Aorta (tissue), 5 donors: ENCODE data around the gene BHLHE40. TPM values are rescaled to one million over a fixed set of nuclear protein-coding genes. Genes with fewer than 3 reads are reported as not detected.

ENCODE experiments used
- ATAC-seq: fragments of 200-7000 bp; cut with Tn5 transposase; one replicate; pipeline ENCODE4 v1.9.1; 2022; ENCODE audit warnings: moderate library complexity; ENCODE audit not compliant: low FRiP score
- DNase-seq, 2 donors: peaks; one replicate each; pipeline ENCODE4 v3.0.0-alpha.2; 2020
- H3K27ac ChIP-seq, 2 donors: one replicate each; pipeline ENCODE4 v1.5.1; 2013; ENCODE audit warnings: low read length in 2 of 2, mild to moderate bottlenecking in 2 of 2, moderate library complexity in 2 of 2, control low read depth in 1 of 2, inconsistent platforms in 1 of 2, low read depth in 1 of 2
- H3K27me3 ChIP-seq, 2 donors: one replicate each; pipeline ENCODE4 v1.6.1; 2013; ENCODE audit warnings: control low read depth in 1 of 2, low read length in 1 of 2, mild to moderate bottlenecking in 1 of 2, moderate library complexity in 1 of 2; ENCODE audit not compliant: insufficient read depth in 2 of 2, control insufficient read depth in 1 of 2
- H3K36me3 ChIP-seq, 2 donors: one replicate each; pipeline ENCODE4 v1.6.1; 2013; ENCODE audit warnings: control low read depth in 1 of 2, low read length in 1 of 2, mild to moderate bottlenecking in 1 of 2; ENCODE audit not compliant: insufficient read depth in 2 of 2, control insufficient read depth in 1 of 2
- H3K4me1 ChIP-seq, 2 donors: one replicate each; pipeline ENCODE4 v1.6.1; 2013; ENCODE audit warnings: low read length in 2 of 2, control low read depth in 1 of 2, mild to moderate bottlenecking in 1 of 2, moderate library complexity in 1 of 2; ENCODE audit not compliant: insufficient read depth in 2 of 2, control insufficient read depth in 1 of 2
- H3K4me3 ChIP-seq, 2 donors: one replicate each; pipeline ENCODE4 v1.5.1; 2013; ENCODE audit warnings: low read length in 2 of 2, control low read depth in 1 of 2, mild to moderate bottlenecking in 1 of 2
- H3K9me3 ChIP-seq: one replicate; pipeline ENCODE4 v1.6.1; 2013; ENCODE audit warnings: mild to moderate bottlenecking, low read length; ENCODE audit not compliant: control insufficient read depth
- WGBS, 2 donors: extraction: QIAGEN DNeasy Blood & Tissue Kit; methylation state at CpG; one replicate each; pipeline ENCODE4 v1.1.7; 2013; 5-methylcytosine and 5-hydroxymethylcytosine counted together
- intact Hi-C, 2 donors: fragments of 100-400 bp; cut with DNase I; formaldehyde crosslinking; loops; one replicate each; pipeline versions ENCODE4 v1.14.2 to v1.15.0; 2022
- polyA plus RNA-seq, 2 donors: library from polyadenylated mRNA; stranded (reverse); fragments of 200-250 nt; gene quantifications; one replicate each; pipeline ENCODE4 v1.2.3, GENCODE V29; 2013
- total RNA-seq, 2 donors: library from RNA; stranded (reverse); fragmentation: NEBNext Ultra II Directional; extraction: Animal tissue kit (Norgen Biotek cat#: 25700); gene quantifications; one replicate each; pipeline ENCODE4 v1.2.1, GENCODE V29; 2021
- donor health status: healthy with polysubstance abuse.
- donor health status: Bipolar disorder and iron deficiency.
- donor health status: DM: no; HTN: no; CAD: no.
- donor health status: DM: no; HTN: no; CAD: no.
- donor health status: DM: yes; HTN: yes; CAD: no.

The BHLHE40 gene
- total and polyA plus RNA-seq, 4 donors = 15.2 to 181 (median 62.8) TPM

DNA sequence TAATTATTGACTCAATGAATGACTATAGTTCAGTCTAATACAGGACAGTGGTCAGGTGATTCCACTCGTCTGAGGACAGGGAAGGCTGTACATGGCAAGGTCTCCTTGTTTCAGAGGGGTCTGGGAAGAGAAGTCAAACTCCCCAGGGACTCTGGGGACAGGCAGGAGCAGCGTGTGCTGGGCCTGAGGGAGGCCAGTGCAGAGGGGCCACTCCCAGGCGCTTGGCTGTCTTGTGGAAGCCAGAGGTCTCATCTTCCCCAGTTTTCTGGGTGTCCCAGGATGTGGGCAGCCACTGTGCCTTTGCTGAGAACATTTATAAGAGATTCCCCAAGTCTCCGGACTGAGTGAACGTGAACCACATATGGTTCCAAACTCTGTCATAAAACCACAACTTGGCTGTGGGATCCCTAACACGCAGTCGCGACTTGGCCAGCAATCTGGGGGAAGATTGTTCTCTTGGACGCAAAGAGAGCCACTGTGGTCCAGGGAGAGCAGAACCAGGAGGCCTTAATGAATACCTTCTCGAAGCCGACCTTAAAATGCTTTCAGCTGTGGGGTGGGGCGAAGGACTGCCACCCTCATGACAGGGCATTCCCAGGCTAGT lies 30.4 kb downstream of the BHLHE40 start:
- no peaks in the 10 kb centered on the region for H3K4me1 ChIP-seq
- no peak overlapping the region for H3K27ac ChIP-seq
- DNase-seq (no peak), ATAC-seq (no peak)
- no peaks in the 10 kb centered on the region for H3K36me3 ChIP-seq
- WGBS, 2 donors = 80 to 86% methylated on average over 12 of the region's 12 CpGs
- intact Hi-C loops = no loop called here
- H3K9me3 ChIP-seq = no peaks in the 10 kb centered on the region
- no peak overlapping the region for H3K4me3 ChIP-seq
- no peaks in the 10 kb centered on the region for H3K27me3 ChIP-seq

- no peaks in the 10 kb centered on the region for H3K27me3 ChIP-seq
- 94 to 95% methylated on average over 6 of the region's 6 CpGs for WGBS, 2 donors
- no peak overlapping the region for H3K4me3 ChIP-seq
- no peaks in the 10 kb centered on the region for H3K36me3 ChIP-seq
- intact Hi-C loops = no loop called here
- H3K27ac ChIP-seq = no peak overlapping the region
- H3K9me3 ChIP-seq = no peaks in the 10 kb centered on the region
- ATAC-seq (no peak), DNase-seq (no peak)
- H3K4me1 ChIP-seq = no peaks in the 10 kb centered on the region
These were observed 30.9 kb downstream of the BHLHE40 start for GRCh38 chr3:5010140-5010539.

DNA sequence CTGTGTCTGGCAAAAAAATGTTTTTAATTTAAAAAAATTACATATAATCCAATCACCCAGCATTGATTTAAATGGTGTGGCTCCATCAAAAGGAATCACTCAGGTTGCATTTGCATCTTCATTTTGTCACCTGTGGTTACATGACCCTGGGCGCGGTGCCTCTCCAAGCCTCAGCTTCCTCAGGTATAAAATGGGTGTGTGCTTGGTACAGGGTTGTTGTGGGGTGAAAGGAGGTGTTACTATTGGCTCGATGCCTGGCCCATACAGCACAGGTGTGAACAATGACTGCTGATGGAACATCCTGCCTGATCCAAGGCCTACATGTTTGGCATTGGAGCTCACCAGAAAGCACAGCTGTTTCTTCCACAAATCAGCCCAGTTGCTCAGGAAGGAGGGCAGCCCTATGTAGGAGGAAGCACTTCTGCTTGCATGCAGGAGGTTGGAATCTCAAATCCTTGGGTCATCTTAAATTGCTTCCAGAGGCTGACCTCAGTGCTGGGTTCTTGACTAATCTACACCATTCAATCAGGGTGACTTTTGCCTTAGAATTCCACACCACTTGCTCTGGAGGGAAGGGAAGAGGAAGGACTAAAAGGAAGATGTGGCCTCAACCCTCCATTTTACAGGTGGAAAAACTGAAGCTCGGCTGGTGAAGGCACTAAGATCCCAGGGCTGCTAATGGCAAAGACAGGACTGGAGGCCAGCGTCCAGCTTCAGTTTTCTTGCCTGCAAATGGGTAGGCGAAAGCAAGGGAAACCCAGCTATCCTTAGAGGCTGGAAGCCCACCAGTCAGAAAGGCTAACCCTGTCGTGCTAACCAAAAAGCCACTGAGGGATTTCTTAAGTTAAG lies 31.7 kb downstream of the BHLHE40 start:
- 90 to 91% methylated on average over 7 of the region's 7 CpGs for WGBS, 2 donors
- Histone ChIP-seq H3K9me3 (no peaks in the 10 kb centered on the region), H3K4me1 (no peaks in the 10 kb centered on the region), H3K27me3 (no peaks in the 10 kb centered on the region), H3K36me3 (no peaks in the 10 kb centered on the region), H3K27ac (no peak overlapping the region), H3K4me3 (no peak overlapping the region)
- intact Hi-C loops = no loop called here
- ATAC-seq (no peak), DNase-seq (no peak)

DNA sequence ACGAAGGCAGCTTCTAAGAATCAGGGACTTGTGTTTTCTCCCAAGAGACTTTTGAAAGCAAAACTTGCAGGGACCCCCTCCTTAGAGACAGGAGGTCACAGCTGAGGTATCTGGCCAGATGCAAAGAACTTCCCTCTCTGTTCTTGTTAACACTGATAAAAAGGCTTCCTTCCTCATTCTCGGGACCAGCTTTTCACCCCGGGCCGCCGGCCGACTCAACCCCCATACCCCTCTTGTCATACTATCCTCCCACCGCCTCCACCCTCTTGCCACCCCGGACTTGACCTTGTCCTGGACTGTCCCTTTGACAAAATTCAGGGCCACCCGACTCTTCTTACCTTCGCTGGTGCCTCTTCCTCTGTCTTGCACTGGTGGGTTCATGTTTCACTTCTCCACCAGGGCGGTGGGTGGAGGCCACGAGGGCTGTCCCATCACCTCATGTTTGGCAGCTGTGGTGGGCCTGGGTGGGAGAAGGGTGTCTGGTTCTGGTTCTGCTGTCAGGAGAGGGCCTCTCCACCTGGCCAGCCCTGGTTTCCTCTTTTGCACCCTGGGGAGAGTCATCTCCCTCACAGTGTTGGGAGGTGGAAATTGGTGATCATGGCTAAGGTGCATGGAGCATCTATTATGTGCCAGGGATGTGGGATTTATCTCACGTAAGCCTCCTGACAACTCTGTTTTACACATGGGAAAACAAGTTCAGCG lies 32.5 kb downstream of the BHLHE40 start:
- WGBS, 2 donors = 90 to 93% methylated on average over 14 of the region's 14 CpGs
- no peaks in the 10 kb centered on the region for H3K9me3 ChIP-seq
- no peak for DNase-seq
- no peaks in the 10 kb centered on the region for H3K36me3 ChIP-seq
- no peaks in the 10 kb centered on the region for H3K4me1 ChIP-seq
- peak; percentile 28 for ATAC-seq
- no peak overlapping the region for H3K27ac ChIP-seq
- no peaks in the 10 kb centered on the region for H3K27me3 ChIP-seq
- intact Hi-C loops = no loop called here
- no peak overlapping the region for H3K4me3 ChIP-seq

- Histone ChIP-seq H3K4me1 (no peaks in the 10 kb centered on the region), H3K36me3 (no peaks in the 10 kb centered on the region), H3K9me3 (no peaks in the 10 kb centered on the region), H3K4me3 (no peak overlapping the region), H3K27ac (no peak overlapping the region), H3K27me3 (no peaks in the 10 kb centered on the region)
- ATAC-seq = no peak
- DNase-seq = no peak
- WGBS, 2 donors = 51 to 71% methylated on average over 2 of the region's 2 CpGs
- intact Hi-C loops = no loop called here
These were observed 33.1 kb downstream of the BHLHE40 start for GRCh38 chr3:5012367-5012766.

DNA sequence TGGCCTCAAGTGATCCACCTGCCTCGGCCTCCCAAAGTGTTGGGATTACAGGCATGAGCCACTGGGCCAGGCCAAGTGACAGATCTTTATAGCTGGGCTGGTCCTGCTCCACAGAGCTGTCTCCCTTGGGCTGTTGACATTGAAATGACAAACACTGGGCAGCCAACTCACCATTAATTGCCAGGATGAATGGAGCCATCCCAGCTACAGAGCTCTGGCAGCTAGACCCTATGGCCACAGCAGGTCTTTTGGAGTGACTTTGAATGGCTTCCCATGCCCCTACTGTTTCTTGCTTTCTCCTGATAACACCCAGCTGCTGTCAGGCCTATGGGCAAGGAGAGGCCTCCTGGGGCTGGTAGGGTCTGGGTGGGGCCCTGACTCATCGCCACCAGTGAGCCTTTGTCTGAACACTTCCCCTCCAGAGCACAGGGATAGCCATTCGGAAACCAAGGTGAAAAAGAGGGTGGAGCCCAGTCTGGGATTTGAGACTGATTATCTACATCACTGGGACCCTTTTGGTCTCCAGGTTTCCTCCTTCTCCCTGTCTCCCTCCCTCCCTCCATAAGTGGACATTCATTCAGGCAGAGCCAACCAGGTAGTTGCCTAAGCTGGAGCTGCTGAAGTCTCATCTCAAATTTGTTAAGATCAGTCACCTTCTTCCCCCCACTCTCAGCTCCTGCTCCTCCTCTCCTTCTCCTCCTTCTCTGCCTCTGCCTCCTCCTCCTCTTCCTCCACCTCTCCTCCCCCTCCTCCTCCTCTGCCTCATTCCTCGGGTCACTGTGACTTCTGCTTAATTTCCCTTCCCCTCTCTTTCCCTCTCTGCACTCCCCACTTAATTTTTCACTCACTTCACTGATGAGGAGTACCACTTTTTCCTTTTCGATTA lies 34.0 kb downstream of the BHLHE40 start:
- 91 to 93% methylated on average over 5 of the region's 5 CpGs for WGBS, 2 donors
- DNase-seq = no peak
- Histone ChIP-seq H3K36me3 (no peaks in the 10 kb centered on the region), H3K4me3 (no peak overlapping the region), H3K9me3 (no peaks in the 10 kb centered on the region), H3K27me3 (no peaks in the 10 kb centered on the region), H3K4me1 (no peaks in the 10 kb centered on the region), H3K27ac (no peak overlapping the region)
- ATAC-seq = no peak
- intact Hi-C loops = no loop called here

- Histone ChIP-seq H3K4me3 (no peak overlapping the region), H3K27ac (no peak overlapping the region), H3K27me3 (no peaks in the 10 kb centered on the region), H3K4me1 (no peaks in the 10 kb centered on the region), H3K36me3 (no peaks in the 10 kb centered on the region), H3K9me3 (no peaks in the 10 kb centered on the region)
- DNase-seq (no peak), ATAC-seq (no peak)
- WGBS, 2 donors = 83 to 89% methylated on average over 7 of the region's 7 CpGs
- intact Hi-C loops = no loop called here
These were observed 35.2 kb downstream of the BHLHE40 start for GRCh38 chr3:5014391-5014790.

GRCh38 chr3:5015056-5015455 lies 35.8 kb downstream of the BHLHE40 start:
- no peaks in the 10 kb centered on the region for H3K4me1 ChIP-seq
- no peaks in the 10 kb centered on the region for H3K36me3 ChIP-seq
- WGBS, 2 donors = 93% methylated on average over 5 of the region's 5 CpGs
- ATAC-seq = no peak
- no peak for DNase-seq
- intact Hi-C loops = no loop called here
- no peaks in the 10 kb centered on the region for H3K27me3 ChIP-seq
- H3K4me3 ChIP-seq = no peak overlapping the region
- H3K9me3 ChIP-seq = no peaks in the 10 kb centered on the region
- no peak overlapping the region for H3K27ac ChIP-seq
